HCT116 (cell line): Measurements from ENCODE around the gene HBG2.

Experiments used
- CEBPB ChIP-seq: IDR thresholded peaks from 2 replicates; pipeline ENCODE4 v1.6.1; 2012; ENCODE audit warnings: low read depth
- CTCF ChIP-seq, 3 experiments: fragments of 200-600 bp in 1 of 3; sonication (generic) in 1 of 3; IDR thresholded peaks in 2 of 3; conservative IDR thresholded peaks in 1 of 3; 2 replicates each; pipeline ENCODE4 v1.5.1; 2012 to 2017; ENCODE audit warnings: low read depth in 2 of 3, low read length in 2 of 3, antibody characterized with exemption in 1 of 3, borderline replicate concordance in 1 of 3, control low read depth in 1 of 3, mild to moderate bottlenecking in 1 of 3, mixed read lengths in 1 of 3, mixed run types in 1 of 3, moderate library complexity in 1 of 3; ENCODE audit not compliant: insufficient read depth in 1 of 3
- EZH2 ChIP-seq: fragments of 200-600 bp; sonication (generic); IDR thresholded peaks from 2 replicates; pipeline ENCODE4 v1.6.1; 2017; ENCODE audit warnings: antibody characterized with exemption, mixed run types
- JUND ChIP-seq: IDR thresholded peaks from 2 replicates; pipeline ENCODE4 v1.6.1; 2012
- POLR2A ChIP-seq: IDR thresholded peaks from 2 replicates; pipeline ENCODE4 v1.7.0; 2011; ENCODE audit warnings: borderline replicate concordance; ENCODE audit not compliant: insufficient read depth, insufficient read length; ENCODE audit errors: extremely low read depth
- POLR2AphosphoS5 ChIP-seq: IDR thresholded peaks from 2 replicates; pipeline ENCODE4 v1.6.1; 2011; ENCODE audit warnings: mild to moderate bottlenecking, low read depth, low read length, moderate library complexity
- RAD21 ChIP-seq: IDR thresholded peaks from 2 replicates; pipeline ENCODE4 v1.6.1; 2012; ENCODE audit warnings: low read depth, mild to moderate bottlenecking
- REST ChIP-seq: IDR thresholded peaks from 2 replicates; pipeline ENCODE4 v1.6.1; 2012; ENCODE audit warnings: low read depth
- SIN3A ChIP-seq: IDR thresholded peaks from 2 replicates; pipeline ENCODE4 v1.6.1; 2012; ENCODE audit warnings: low read depth
- YY1 ChIP-seq: IDR thresholded peaks from 2 replicates; pipeline ENCODE4 v1.6.1; 2011; ENCODE audit warnings: low read length, low read depth, moderate library complexity, mild to moderate bottlenecking; ENCODE audit not compliant: insufficient replicate concordance; ENCODE audit errors: extremely low read depth
- ZBTB33 ChIP-seq: IDR thresholded peaks from 2 replicates; pipeline ENCODE4 v1.6.1; 2011; ENCODE audit warnings: mild to moderate bottlenecking, low read length, moderate library complexity; ENCODE audit not compliant: insufficient replicate concordance; ENCODE audit errors: extremely low read depth
- ZFX ChIP-seq: fragments of 450-650 bp; IDR thresholded peaks from 2 replicates; pipeline ENCODE4 v1.6.1; 2017

- TF ChIP-seq CTCF (IDR thresholded peaks at IDR 0.05 in 2 of 3, conservative IDR thresholded peaks at IDR 0.05 in 1 of 3; ENCODE audit: borderline replicate concordance in 1 of 3, insufficient read depth in 1 of 3, low read depth in 2 of 3, low read length in 2 of 3): no peak
- TF ChIP-seq POLR2A: no peak
- TF ChIP-seq CEBPB: no peak
- no peak for TF ChIP-seq JUND
- no peak for TF ChIP-seq POLR2AphosphoS5
- TF ChIP-seq EZH2: no peak
- no peak for TF ChIP-seq ZBTB33
- no peak for TF ChIP-seq SIN3A
- no peak for TF ChIP-seq ZFX
- TF ChIP-seq RAD21: no peak
- TF ChIP-seq REST: no peak
- no peak for TF ChIP-seq YY1
Measured at GRCh38 chr11:5279471-5280090, 25.0 kb upstream of the HBG2 start.
